Kidney epithelial cell (primary cell): Measurements from ENCODE around the gene ANKRD49. TPM values are rescaled to one million over a fixed set of nuclear protein-coding genes. Genes with fewer than 3 reads are reported as not detected.

Experiments
- DNase-seq: peaks from one replicate; pipeline ENCODE4 v3.0.0-alpha.2; 2010; ENCODE audit warnings: low read depth
- H3K27me3 ChIP-seq: 2 replicates; pipeline ENCODE4 v1.6.0; 2011; ENCODE audit warnings: low read length; ENCODE audit not compliant: control insufficient read depth, insufficient read depth
- H3K36me3 ChIP-seq: 2 replicates; pipeline ENCODE4 v1.5.1; 2011; ENCODE audit warnings: low read length; ENCODE audit not compliant: control insufficient read depth, insufficient read depth
- H3K4me3 ChIP-seq: 2 replicates; pipeline ENCODE4 v1.5.1; 2011; ENCODE audit warnings: low read depth, mild to moderate bottlenecking, control low read depth, low read length
- CTCF ChIP-seq: IDR thresholded peaks from 2 replicates; pipeline ENCODE4 v1.5.1; 2011; ENCODE audit warnings: mild to moderate bottlenecking, moderate library complexity, low read length, control low read depth, inconsistent platforms; ENCODE audit not compliant: insufficient read depth, poor library complexity, severe bottlenecking
- total RNA-seq: library from RNA; depleted of rRNA; stranded (reverse); fragments of >200 nt; gene quantifications from 2 replicates; pipeline ENCODE4 v1.2.3, GENCODE V29; 2015

ANKRD49 gene
- total RNA-seq, 1 donor from 2014 or later, result 16.7 TPM

DNA sequence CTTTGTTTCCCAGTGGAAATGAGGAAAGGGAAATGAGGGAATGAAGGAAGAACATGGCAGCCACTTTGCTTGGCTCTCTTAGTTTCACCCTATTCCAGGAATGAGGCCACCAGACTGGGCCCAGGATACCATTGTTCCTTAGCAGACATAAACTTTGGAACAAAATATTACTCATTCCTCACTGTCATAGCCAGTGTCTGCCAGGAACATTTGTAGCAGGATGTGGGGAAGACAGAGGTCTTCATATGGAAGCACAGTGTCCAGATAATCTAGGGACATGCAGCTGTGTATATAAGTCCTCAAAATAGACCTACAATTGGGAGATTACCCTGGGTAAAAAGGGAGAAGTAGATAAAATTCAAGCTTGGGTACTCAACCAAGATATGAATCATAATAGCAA lies 34.8 kb downstream of the ANKRD49 start:
- no peaks in the 10 kb centered on the region for H3K27me3 ChIP-seq
- TF ChIP-seq CTCF, result no peak
- no peak for DNase-seq
- H3K36me3 ChIP-seq, result no peaks in the 10 kb centered on the region
- no peak overlapping the region for H3K4me3 ChIP-seq

GRCh38 chr11:94532211-94532610 lies 38.4 kb downstream of the ANKRD49 start:
- Histone ChIP-seq H3K4me3 (no peak overlapping the region), H3K36me3 (no peaks in the 10 kb centered on the region), H3K27me3 (no peaks in the 10 kb centered on the region)
- DNase-seq, result no peak
- no peak for TF ChIP-seq CTCF

GRCh38 chr11:94533206-94533605 lies 39.4 kb downstream of the ANKRD49 start:
- no peaks in the 10 kb centered on the region for H3K27me3 ChIP-seq
- TF ChIP-seq CTCF, result no peak
- no peaks in the 10 kb centered on the region for H3K36me3 ChIP-seq
- DNase-seq, result no peak
- no peak overlapping the region for H3K4me3 ChIP-seq

DNA sequence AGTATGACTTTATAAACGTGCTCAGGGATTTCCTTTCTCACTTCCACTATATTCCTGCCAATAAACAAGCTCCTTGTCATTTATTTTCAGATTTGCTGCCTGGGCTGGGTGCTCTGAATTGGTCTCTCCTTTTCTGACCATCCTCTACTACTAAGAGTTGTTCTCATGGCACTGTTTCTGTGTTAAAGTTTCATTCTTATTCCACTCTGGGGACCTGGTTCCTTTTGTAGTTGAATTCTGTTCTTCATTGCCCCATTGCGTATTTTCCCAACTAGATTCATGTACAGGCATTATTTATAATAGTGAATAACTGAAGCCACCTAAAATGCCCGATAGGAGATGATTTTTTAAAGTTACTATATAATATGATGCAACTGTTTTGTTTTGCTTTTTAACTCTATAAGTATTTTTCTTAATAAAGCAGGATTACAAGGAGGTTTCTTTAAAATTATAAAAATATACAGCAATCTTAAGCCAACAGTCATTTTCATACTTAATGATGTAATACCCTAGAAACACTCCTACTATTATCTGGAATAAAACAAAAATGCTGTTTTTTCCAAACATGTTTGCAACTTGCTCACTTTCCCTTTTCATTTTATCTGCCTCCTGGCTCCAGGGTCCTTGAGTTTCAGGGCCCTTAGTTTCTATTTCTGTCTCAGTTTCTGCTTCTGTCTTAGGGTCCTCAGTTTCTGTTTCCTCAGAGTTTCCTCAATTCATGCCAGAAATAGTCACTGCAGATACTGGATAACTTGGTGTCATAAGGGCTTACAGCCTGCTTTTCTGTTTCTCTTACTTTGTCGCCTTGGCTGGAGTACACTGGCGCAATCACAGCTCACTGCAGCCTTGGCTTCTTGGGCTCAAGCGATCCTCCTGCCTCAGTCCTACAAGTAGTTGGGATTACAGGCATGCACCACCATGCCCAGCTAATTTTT lies 40.2 kb downstream of the ANKRD49 start:
- no peak for TF ChIP-seq CTCF
- DNase-seq, result no peak
- no peak overlapping the region for H3K4me3 ChIP-seq
- no peaks in the 10 kb centered on the region for H3K27me3 ChIP-seq
- no peaks in the 10 kb centered on the region for H3K36me3 ChIP-seq

DNA sequence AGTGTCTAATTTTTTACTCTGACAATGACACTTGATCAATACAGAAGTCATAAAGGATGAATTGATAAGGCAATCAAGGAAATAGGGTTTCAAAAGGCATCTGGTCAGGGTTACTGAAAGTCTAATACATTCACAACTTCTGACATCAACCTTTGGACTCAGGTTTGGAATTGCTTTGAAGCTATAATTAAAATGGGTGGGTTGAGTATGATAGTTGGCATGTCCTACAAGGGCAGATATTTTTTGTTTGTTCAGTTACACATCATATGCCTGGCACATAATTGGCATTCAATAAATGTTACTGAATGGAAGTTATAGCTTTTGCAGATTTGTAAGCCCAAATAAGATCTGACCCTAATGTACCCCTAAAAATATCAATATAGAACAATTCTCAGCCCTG lies 42.6 kb downstream of the ANKRD49 start:
- no peak for TF ChIP-seq CTCF
- Histone ChIP-seq H3K36me3 (no peaks in the 10 kb centered on the region), H3K27me3 (no peaks in the 10 kb centered on the region), H3K4me3 (no peak overlapping the region)
- no peak for DNase-seq
